Endodermal cell (in vitro differentiated cells): ENCODE measurements around the gene RNF175. TPM values are rescaled to one million over a fixed set of nuclear protein-coding genes. Genes with fewer than 3 reads are reported as not detected.

Experiments
- DNase-seq: peaks from one replicate; pipeline ENCODE4 v3.0.0-alpha.2; 2017
- H3K27ac ChIP-seq: 2 replicates; pipeline ENCODE4 v1.5.1; 2013; ENCODE audit warnings: mild to moderate bottlenecking, low read depth, low read length, moderate library complexity
- H3K27me3 ChIP-seq: 2 replicates; pipeline ENCODE4 v1.6.1; 2013; ENCODE audit warnings: mild to moderate bottlenecking, low read length, moderate library complexity; ENCODE audit not compliant: insufficient read depth, control insufficient read depth, poor library complexity, severe bottlenecking
- H3K36me3 ChIP-seq: 2 replicates; pipeline ENCODE4 v1.7.0; 2013; ENCODE audit warnings: mild to moderate bottlenecking, low read length, moderate library complexity; ENCODE audit not compliant: control insufficient read depth, insufficient read depth
- H3K4me1 ChIP-seq: one replicate; pipeline ENCODE4 v1.7.0; 2013; ENCODE audit warnings: low read length; ENCODE audit not compliant: control insufficient read depth, insufficient read depth
- H3K4me3 ChIP-seq: 2 replicates; pipeline ENCODE4 v1.5.1; 2013; ENCODE audit warnings: mild to moderate bottlenecking, low read length, moderate library complexity
- H3K9ac ChIP-seq: 2 replicates; pipeline ENCODE4 v1.6.1; 2013; ENCODE audit warnings: mild to moderate bottlenecking, low read length, moderate library complexity; ENCODE audit not compliant: poor library complexity, severe bottlenecking; ENCODE audit errors: extremely low read depth
- H3K9me3 ChIP-seq: 2 replicates; pipeline ENCODE4 v1.6.1; 2013; ENCODE audit warnings: mild to moderate bottlenecking, low read length, moderate library complexity; ENCODE audit not compliant: control insufficient read depth
- H3K27ac Mint-ChIP-seq: 2 replicates; pipeline ENCODE4 v1.8.0; 2020; ENCODE audit warnings: mixed read lengths
- H3K27me3 Mint-ChIP-seq: 2 replicates; pipeline ENCODE4 v1.8.0; 2021; ENCODE audit warnings: mild to moderate bottlenecking, mixed read lengths; ENCODE audit not compliant: insufficient read depth
- H3K36me3 Mint-ChIP-seq: 2 replicates; pipeline ENCODE4 v1.8.0; 2020; ENCODE audit warnings: low read depth, mixed read lengths
- H3K4me1 Mint-ChIP-seq: 2 replicates; pipeline ENCODE4 v1.8.0; 2020; ENCODE audit warnings: mixed read lengths
- H3K4me3 Mint-ChIP-seq: 2 replicates; pipeline ENCODE4 v1.8.0; 2020; ENCODE audit warnings: mild to moderate bottlenecking, moderate library complexity, mixed read lengths
- H3K9me3 Mint-ChIP-seq: 2 replicates; pipeline ENCODE4 v1.8.0; 2020; ENCODE audit warnings: mild to moderate bottlenecking, mixed read lengths
- CTCF ChIP-seq: fragments of 200-600 bp; sonication (generic); conservative IDR thresholded peaks from 2 replicates; pipeline ENCODE4 v1.5.0; 2021; ENCODE audit warnings: antibody characterized with exemption, mild to moderate bottlenecking
- WGBS, 2 experiments: methylation state at CpG; one replicate each; pipeline versions ENCODE4 v1.1.5 to v1.1.7; 2013; ENCODE audit warnings: missing lambda C conversion rate in 2 of 2, mixed read lengths in 1 of 2; ENCODE audit not compliant: insufficient coverage in 1 of 2, insufficient read length in 1 of 2; 5-methylcytosine and 5-hydroxymethylcytosine counted together
- total RNA-seq, 2 donors: library from RNA; stranded (reverse); fragmentation: NEBNext Ultra II Directional in 1 of 2; extraction: Animal tissue kit (Norgen Biotek cat#: 25700) in 1 of 2; gene quantifications; 2 replicates in 1 of 2; 3 replicates in 1 of 2; pipeline ENCODE4 v1.2.1, GENCODE V29; 2021

The RNF175 gene
- total RNA-seq, 2 donors from 2014 or later: 1.7 to 4.2 TPM

DNA sequence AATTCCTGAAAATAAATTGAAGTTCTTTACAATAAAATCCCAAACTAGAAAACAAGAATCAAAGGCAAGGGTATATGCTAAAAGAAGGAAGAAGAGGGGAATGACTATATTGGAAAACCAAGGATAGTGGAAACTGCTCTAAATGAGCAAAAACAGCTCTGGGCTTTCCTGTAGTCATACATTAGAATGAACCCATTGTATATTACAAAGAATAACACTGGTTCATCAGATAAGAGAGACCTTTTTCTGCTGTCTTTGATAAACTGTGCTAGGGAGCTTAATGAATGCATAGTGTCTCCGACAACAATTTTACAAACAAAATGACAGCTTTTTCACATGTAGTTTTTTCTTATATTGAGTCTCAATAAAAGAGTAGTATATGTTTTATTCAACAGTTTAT, 49.1 kb downstream of the RNF175 start:
- Histone ChIP-seq H3K9me3 (no peaks in the 10 kb centered on the region), H3K27ac (no peak overlapping the region), H3K9ac (no peak overlapping the region), H3K4me1 (no peaks in the 10 kb centered on the region), H3K36me3 (no peaks in the 10 kb centered on the region), H3K4me3 (no peak overlapping the region), H3K27me3 (no peaks in the 10 kb centered on the region)
- no peak overlapping the region for H3K27ac Mint-ChIP-seq
- no peaks in the 10 kb centered on the region for H3K4me1 Mint-ChIP-seq
- TF ChIP-seq CTCF: no peak
- 100% methylated on average over 1 of the region's 1 CpG; no CpG with 5 or more reads in 1 of the 2 experiments for WGBS, 2 experiments
- H3K9me3 Mint-ChIP-seq: no peaks in the 10 kb centered on the region
- no peak for DNase-seq
- H3K36me3 Mint-ChIP-seq: no peaks in the 10 kb centered on the region
- no peak overlapping the region for H3K4me3 Mint-ChIP-seq
- no peaks in the 10 kb centered on the region for H3K27me3 Mint-ChIP-seq

DNA sequence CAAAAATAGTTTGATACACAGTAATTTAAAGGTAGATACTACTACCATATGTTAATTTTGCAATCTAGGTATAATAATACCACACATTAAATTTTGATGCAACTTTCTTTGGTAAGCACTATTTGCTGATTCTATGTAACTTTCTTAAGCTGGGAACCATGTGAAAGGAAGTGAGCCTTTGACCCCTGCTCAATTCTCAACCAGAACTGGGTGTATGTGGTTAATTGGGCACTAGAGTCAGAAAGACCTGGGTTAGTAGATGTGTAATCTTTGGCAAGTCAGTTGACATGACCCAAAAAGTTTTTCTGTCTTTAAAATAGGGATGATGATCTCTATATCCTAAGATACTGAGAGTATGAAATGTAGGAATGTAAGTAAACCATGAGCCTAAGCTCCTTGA, 53.3 kb downstream of the RNF175 start:
- Histone ChIP-seq H3K4me1 (no peaks in the 10 kb centered on the region), H3K36me3 (no peaks in the 10 kb centered on the region), H3K9me3 (no peaks in the 10 kb centered on the region), H3K4me3 (no peak overlapping the region), H3K27ac (no peak overlapping the region), H3K9ac (no peak overlapping the region), H3K27me3 (no peaks in the 10 kb centered on the region)
- Mint-ChIP-seq H3K9me3 (no peaks in the 10 kb centered on the region), H3K4me1 (no peaks in the 10 kb centered on the region), H3K4me3 (no peak overlapping the region), H3K27ac (no peak overlapping the region), H3K36me3 (no peaks in the 10 kb centered on the region), H3K27me3 (no peaks in the 10 kb centered on the region)
- DNase-seq: no peak
- no peak for TF ChIP-seq CTCF

- Mint-ChIP-seq H3K27me3 (no peaks in the 10 kb centered on the region), H3K9me3 (no peaks in the 10 kb centered on the region), H3K27ac (no peak overlapping the region), H3K4me3 (no peak overlapping the region), H3K36me3 (no peaks in the 10 kb centered on the region), H3K4me1 (no peaks in the 10 kb centered on the region)
- Histone ChIP-seq H3K36me3 (no peaks in the 10 kb centered on the region), H3K4me3 (no peak overlapping the region), H3K4me1 (no peaks in the 10 kb centered on the region), H3K27me3 (no peaks in the 10 kb centered on the region), H3K9me3 (no peaks in the 10 kb centered on the region), H3K9ac (no peak overlapping the region), H3K27ac (no peak overlapping the region)
- 85 to 88% methylated on average over 1 to 2 of the region's 2 CpGs for WGBS, 2 experiments
- no peak for DNase-seq
- no peak for TF ChIP-seq CTCF
These were observed 53.9 kb downstream of the RNF175 start for GRCh38 chr4:153705743-153706468.
